ENCODE data around the gene LCE1D. TPM values are rescaled to one million over a fixed set of nuclear protein-coding genes. Genes with fewer than 3 reads are reported as not detected.

Gene LCE1D
- total and polyA plus RNA-seq, 8 donors: not detected

DNA sequence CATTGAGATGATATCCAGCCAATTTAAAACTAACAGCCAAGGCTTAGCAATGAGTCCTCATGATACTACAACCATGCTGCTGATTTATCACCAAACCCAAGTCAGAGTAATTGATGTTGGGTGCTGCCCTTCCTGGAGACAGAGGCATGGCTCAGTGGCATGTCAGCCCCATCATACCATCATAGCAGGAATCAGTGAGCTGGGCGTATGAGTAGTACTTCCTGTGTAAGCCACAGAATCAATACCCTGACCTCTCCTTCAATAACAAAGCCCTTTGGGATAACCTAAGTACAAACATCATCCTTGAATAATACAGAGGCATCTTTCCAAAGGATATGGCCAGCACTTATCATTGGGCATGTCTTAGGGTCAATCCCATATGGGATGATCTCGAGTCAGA is 13.4 kb upstream of the LCE1D start:
- no peaks in the 10 kb centered on the region for H3K4me1 ChIP-seq
- H3K9me3 ChIP-seq: no peaks in the 10 kb centered on the region
- no peak overlapping the region for H3K4me3 ChIP-seq
- H3K36me3 ChIP-seq: no peaks in the 10 kb centered on the region
- DNase-seq (no peak), ATAC-seq (no peak)
- H3K27ac ChIP-seq: no peak overlapping the region
- peaks cover 0 to 5% of the 10 kb centered on the region in 2 donors for H3K27me3 ChIP-seq
- intact Hi-C loops (cut with DNase I): no loop called here
- TF ChIP-seq, protein P1, sequence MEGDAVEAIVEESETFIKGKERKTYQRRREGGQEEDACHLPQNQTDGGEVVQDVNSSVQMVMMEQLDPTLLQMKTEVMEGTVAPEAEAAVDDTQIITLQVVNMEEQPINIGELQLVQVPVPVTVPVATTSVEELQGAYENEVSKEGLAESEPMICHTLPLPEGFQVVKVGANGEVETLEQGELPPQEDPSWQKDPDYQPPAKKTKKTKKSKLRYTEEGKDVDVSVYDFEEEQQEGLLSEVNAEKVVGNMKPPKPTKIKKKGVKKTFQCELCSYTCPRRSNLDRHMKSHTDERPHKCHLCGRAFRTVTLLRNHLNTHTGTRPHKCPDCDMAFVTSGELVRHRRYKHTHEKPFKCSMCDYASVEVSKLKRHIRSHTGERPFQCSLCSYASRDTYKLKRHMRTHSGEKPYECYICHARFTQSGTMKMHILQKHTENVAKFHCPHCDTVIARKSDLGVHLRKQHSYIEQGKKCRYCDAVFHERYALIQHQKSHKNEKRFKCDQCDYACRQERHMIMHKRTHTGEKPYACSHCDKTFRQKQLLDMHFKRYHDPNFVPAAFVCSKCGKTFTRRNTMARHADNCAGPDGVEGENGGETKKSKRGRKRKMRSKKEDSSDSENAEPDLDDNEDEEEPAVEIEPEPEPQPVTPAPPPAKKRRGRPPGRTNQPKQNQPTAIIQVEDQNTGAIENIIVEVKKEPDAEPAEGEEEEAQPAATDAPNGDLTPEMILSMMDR (IDR thresholded peaks at IDR 0.05): no peak

DNA sequence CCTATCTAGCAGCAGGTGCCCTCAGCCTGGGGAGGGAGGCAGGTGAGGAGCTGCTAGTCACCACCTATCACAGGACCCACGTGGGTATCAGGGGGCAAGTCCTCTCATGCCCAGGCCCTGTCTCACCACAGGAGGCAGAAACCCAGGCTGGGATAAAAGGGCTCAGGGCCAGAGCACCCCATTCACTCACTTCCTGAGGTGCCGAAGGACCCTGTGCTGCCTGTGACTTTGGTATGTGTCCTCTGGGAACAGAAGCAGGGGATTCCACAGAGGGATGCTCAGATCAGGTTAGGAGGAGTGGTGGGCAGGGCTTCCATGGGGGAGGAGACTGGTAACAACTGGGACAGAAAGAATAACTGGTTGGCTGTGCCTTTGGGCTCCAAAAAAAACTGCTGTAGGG is 10.4 kb upstream of the LCE1D start, which contains the start of gene LCE1E:
LCE1E (plus strand) TSS at position 181 of the 400 bp plus-strand sequence. CDS start 1,043 bp downstream, outside the sequence.
- Histone ChIP-seq H3K36me3 (no peaks in the 10 kb centered on the region), H3K9me3 (no peaks in the 10 kb centered on the region), H3K27ac (no peak within 1 kb of the TSS), H3K4me3 (no peak within 1 kb of the TSS), H3K4me1 (no peaks in the 10 kb centered on the region), H3K27me3 (peaks cover 0 to 5% of the 10 kb centered on the region in 2 donors)
- no peak for ATAC-seq
- intact Hi-C loops (cut with DNase I): no loop called here
- DNase-seq: no peak
- TF ChIP-seq, protein P1 (IDR thresholded peaks at IDR 0.05): no peak

DNA sequence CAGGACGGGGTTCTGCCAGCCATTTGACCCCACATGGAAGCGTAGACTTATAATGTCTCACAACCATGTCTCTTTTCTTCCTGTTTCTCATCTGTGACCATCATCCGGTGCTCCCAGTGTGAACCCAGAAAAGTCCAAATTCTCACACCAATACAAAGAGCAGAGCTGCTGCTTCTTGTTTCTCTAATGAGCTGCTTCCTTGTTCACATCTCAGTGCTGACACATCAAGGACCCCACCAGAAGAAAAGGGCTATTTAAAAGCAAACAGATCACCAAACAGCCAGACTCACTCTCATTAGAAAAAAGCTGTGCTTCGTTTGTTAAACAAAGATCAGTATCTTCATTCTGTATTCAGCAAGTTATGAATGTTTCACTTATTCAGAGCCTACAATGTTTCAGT is 835 bp upstream of the LCE1D start:
- no peaks in the 10 kb centered on the region for H3K27me3 ChIP-seq
- DNase-seq (no peak), ATAC-seq (no peak)
- intact Hi-C loops (cut with DNase I): no loop called here
- H3K4me1 ChIP-seq: no peaks in the 10 kb centered on the region
- no peaks in the 10 kb centered on the region for H3K9me3 ChIP-seq
- no peak overlapping the region for H3K27ac ChIP-seq
- H3K4me3 ChIP-seq: no peak overlapping the region
- H3K36me3 ChIP-seq: no peaks in the 10 kb centered on the region
- TF ChIP-seq, protein P1 (IDR thresholded peaks at IDR 0.05): no peak

DNA sequence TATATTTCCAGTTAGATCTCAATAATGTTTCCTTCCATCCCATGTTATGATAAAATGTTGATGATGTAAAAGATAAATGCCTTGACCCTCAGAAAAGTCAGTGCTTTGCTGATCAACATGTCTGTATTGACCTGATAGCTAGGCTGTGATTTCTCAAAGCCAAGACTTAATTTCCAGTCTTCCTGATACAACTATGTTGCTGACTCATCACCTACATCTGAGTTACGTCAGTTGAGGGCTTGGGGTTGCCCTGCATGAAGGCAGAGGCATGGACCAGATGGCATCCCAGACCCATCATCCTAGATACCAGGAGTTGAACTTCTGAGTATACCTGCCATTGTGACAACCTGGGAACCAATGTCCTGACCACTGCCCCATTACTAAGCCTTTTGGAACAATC is 4.8 kb downstream of the LCE1D start:
- ATAC-seq (no peak), DNase-seq (no peak)
- Histone ChIP-seq H3K27me3 (no peaks in the 10 kb centered on the region), H3K36me3 (no peaks in the 10 kb centered on the region), H3K4me1 (no peaks in the 10 kb centered on the region), H3K4me3 (no peak overlapping the region), H3K9me3 (no peaks in the 10 kb centered on the region), H3K27ac (no peak overlapping the region)
- intact Hi-C loops (cut with DNase I): no loop called here
- TF ChIP-seq, protein P1 (IDR thresholded peaks at IDR 0.05): no peak

DNA sequence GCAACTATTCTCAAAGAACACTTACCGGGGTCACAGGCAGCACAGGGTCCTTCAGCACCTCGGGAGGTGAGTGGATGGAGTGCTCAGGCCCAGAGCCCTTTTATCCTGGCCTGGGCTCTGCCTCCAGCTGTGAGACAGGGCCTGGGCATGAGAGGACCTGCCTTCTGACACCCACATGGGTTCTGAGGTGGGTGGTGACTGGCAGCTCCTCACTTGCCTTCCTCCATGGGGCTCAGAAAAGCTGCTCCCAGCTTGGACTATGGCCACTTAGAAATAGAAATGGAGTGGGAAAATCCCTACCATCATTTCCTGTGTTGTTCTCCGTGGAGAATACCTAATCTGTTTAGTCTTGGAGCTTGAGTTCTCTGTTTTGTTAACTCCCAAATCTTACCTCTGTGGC is 10.1 kb downstream of the LCE1D start, which contains the start of gene LCE1C:
LCE1C (minus strand) TSS at position 76 of the 400 bp plus-strand sequence. CDS start 1,173 bp downstream, outside the sequence.
- H3K36me3 ChIP-seq: no peaks in the 10 kb centered on the region
- DNase-seq (no peak), ATAC-seq (no peak)
- no peaks in the 10 kb centered on the region for H3K27me3 ChIP-seq
- TF ChIP-seq, protein P1 (IDR thresholded peaks at IDR 0.05): no peak
- no peak within 1 kb of the TSS for H3K4me3 ChIP-seq
- intact Hi-C loops (cut with DNase I): no loop called here
- H3K27ac ChIP-seq: no peak within 1 kb of the TSS
- no peaks in the 10 kb centered on the region for H3K4me1 ChIP-seq
- no peaks in the 10 kb centered on the region for H3K9me3 ChIP-seq
